GM21515 (cell line): ENCODE results near the gene HS6ST1.

Experiments
- ATAC-seq: cut with Tn5 transposase; IDR thresholded peaks from one replicate; pipeline ENCODE4 v1.9.1; 2021; ENCODE audit not compliant: unreplicated experiment

Gene HS6ST1

GRCh38 chr2:128284037-128284441 lies 34.6 kb downstream of the HS6ST1 start:
- no peak for ATAC-seq

DNA sequence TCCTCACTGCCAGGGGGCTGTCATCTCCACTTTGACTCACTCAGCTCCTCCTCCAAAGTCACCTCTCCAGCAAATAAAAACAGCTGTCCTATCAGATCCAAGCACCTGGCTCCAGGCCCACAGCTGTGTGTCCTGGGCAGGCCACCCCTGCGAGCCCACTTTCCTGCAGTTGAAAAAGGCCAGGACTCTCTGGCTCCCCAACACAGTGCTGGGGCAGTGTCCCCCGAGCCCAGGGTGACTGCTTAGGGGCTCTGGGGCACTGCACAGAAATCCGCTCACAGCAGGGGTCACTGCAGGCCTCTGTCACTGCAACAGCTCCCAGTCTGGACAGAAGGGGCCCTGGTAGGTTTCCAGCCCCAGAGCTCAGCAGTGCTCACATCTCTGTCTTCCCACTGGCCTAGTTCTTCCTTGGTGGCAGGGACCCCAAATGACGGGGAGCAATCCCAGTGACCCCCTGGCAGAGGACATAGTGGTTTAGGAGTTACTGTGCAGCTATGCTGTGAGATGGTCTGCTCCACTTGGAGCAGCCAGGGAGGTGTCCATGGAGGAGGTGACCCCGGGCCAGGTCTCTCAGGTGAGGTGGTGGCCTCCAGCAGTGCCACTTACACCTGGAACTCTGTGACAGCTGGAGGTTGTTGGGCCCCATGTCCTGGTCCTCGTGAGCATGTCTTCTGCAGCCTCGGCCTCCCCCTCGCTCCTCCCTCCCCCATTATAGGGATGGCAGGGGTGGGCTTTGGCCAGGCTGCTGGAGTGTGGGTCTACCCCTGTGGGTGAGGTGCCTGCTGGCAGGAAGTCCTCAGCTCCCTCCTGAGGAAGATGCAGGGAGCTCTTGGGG lies 35.5 kb downstream of the HS6ST1 start:
- ATAC-seq = no peak

DNA sequence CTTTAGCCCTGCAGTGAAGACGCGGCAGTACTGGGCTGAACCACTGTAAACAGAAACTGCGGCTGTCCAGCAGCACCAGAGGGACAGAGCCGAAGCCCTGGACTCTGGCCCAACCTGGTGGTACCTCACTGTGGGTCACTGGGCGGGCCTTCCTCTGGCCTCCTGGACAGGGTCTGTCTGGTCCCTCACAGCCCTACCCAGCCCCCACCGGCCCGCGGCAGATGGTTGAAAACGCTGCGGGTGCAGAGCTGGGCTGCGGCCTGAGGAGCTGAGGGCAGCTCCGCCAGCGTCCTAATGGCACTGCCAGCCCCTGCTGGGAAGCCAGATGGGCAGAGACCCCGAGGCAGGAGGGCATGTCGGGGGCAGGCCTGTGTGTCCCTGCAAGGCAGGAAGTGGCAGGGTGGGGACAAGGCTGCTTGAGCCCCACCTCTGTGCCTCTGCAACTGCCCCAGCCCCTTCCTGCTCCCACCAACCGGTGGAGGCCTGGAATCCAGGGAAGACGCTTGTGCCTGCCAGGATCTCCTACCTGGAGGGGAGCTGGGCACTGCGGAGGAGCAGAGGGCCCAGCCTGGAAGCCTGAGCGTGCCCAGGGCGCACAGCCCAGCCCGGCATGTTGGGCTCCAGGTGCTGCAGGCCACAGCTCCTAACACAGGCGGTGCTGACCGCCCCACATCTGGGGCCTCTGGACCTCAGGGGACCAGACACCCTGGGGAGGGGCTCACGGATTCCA lies 36.3 kb downstream of the HS6ST1 start:
- no peak for ATAC-seq

DNA sequence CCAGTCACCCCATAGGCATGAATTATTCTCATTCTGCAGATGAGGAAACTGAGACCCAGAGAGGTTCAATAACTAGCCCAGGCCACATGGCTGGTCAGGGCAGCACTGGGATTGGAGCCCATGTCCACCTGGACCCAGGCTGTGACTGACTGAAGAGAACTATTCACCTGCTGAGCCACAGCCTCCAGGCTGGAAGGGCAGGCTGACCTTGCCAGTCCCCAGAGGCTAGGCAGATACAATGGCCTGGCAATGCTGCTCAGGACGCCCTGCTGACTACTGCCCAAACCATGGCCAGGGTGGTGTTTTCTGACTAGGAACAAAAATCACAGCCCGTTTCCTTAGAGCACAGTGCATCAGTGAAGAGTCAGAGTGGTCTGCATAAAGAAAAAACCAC lies 36.8 kb downstream of the HS6ST1 start:
- ATAC-seq = no peak

DNA sequence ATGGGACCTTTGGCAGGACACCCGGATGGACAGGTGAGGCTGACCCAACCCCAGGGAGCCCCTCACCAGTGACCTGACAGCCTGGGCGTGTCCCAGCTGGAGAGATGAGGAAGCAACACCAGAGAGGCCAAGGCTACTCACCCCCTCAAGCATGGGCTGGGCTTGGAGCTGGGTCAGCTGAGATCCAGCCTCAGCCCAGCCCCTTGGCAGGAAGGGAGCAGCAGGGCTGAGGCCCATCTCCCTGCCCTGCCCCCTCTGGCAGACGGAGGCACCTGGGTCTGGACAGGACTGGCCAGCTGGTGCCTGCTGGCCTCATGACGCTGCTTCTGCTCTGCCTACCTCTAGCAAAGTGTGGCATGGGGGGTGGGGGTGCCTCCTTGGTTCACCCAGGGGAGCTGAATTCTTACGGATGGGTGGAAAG lies 37.8 kb downstream of the HS6ST1 start:
- no peak for ATAC-seq

DNA sequence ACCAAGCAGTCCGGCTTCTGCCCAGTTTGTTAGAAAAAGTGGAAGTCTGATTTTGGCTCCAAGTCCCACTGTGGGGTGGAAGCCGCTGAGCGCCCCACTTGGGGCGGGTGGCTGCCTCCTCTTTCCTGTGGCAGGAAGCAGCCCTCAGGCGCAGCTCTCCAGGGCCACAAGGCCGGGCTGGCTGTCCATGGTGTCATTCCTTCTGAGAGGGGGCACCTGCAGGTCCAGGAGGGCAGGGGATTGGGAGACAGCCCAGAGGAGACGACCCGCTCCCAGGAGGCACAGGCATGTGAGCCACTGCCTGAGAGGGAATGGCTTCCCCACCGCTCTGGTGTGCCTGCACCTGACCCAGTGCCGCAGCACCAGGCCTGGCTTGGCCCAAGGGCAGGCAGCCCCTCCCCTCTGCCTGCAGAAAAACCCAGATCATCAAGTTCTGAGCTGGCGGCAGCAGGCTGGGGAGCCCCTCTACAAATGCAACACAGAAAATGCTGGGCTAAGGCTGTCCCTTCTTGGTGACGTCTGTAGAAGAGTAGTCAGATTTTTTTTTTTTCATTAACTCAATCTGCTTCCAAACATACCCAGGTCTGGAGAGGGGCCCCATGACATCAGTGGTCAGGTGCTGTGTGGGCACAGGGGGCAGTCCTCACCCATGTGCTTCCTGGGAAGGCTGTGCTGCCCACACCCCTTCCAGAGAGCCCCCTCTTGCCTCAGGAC lies 38.4 kb downstream of the HS6ST1 start:
- ATAC-seq = no peak

DNA sequence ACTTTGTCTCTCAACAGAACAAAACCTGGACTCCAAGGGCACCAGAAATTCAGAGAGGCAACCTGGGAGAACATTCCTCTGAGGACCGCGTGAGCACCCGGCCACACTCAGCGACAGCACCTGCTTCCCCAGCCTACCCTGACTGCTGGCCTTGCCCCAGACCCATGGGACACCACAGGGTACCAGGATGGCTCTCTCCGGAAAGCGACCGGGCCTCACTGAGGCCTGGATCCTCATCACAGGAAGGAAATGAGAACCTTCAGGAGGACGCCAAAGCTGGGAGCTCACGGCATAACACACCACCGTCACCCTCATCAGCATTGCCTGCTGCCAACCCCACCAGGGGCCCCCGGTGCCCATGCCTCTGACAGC lies 38.9 kb downstream of the HS6ST1 start:
- no peak for ATAC-seq

DNA sequence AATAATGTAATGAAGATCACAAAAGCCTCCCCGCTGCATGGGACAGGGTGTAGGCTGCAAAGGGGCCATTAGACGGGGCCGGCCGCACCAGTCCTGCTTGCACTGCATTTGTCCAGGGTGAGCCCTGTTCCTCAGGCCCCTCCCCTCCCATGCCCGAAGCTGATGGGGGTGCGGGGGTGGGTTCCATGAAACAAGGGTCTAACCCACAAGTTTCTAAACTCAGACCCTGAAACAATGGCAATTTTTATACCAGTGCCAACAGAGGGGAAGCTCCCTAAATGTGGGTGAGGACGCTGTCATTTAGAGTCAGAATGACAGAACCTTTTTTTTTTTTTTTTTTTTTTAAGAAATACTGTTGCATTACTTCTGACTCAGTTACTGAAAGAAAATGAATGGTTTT lies 39.7 kb downstream of the HS6ST1 start:
- ATAC-seq = no peak

- ATAC-seq = no peak
Measured at GRCh38 chr2:128277961-128278681, 40.5 kb downstream of the HS6ST1 start.

DNA sequence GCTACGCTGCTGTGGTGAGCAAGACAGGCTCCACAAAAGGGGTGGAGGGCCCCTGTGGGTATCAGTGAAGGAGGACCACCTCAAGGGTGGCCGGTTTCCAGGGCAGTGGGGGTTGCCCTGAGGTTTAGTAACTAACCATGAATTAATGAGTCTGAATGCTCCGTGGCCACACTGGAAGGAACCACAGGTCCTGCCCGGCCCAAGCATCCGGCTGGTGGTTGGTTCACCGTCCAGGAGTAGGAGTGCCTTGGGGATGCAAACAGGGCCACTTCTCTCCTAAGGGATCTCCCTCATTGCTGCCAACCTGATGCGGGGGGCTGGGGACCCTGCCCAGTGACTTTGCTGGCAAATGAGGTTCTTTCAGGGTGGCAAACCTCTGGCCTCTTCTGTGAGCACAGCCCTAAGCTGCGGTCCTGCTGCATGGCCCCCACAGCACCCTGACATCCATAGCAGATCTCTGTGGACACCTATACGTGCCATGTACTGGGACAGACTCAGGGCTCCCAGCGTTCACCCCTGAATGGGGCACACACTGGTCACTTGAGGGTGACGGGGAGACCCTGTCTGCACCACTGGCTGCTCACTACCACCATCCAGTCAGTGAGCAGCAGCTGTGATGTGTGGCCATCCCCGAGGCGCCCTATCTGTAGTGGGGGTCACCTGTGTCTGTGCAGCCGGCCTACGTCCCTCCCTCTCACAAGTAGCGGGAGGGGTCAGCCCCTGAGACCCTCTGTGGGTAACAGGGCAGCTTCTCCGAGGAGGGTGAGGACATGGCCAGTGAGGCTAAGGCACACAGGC lies 41.6 kb downstream of the HS6ST1 start:
- ATAC-seq = no peak

DNA sequence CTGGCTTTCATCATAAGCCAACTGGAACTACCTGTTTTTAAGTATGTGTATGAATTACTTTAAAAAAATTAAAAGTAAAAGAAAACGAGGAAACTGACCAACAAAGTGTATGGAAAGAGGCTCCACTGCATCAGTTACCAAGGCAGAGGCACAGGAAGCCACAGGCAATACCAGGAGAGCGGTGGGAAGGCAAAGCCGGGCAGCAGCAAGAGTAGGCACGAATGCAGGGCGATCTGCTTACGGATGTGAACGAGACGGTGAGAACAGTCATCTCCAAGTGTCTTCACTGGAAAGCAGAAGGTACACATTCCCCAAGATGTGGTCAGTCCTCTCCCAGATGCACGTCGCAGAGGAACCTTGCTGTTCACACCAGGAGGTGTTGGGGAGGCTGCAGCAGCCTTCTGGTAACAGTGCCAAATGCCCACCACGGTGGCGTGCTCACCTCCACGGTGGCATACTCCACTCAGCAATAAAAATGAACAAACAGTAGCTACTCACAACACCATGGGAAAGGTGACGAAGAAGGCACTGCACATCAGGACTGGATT lies 43.1 kb downstream of the HS6ST1 start:
- no peak for ATAC-seq

- no peak for ATAC-seq
Measured at GRCh38 chr2:128274218-128274617, 44.5 kb downstream of the HS6ST1 start.

DNA sequence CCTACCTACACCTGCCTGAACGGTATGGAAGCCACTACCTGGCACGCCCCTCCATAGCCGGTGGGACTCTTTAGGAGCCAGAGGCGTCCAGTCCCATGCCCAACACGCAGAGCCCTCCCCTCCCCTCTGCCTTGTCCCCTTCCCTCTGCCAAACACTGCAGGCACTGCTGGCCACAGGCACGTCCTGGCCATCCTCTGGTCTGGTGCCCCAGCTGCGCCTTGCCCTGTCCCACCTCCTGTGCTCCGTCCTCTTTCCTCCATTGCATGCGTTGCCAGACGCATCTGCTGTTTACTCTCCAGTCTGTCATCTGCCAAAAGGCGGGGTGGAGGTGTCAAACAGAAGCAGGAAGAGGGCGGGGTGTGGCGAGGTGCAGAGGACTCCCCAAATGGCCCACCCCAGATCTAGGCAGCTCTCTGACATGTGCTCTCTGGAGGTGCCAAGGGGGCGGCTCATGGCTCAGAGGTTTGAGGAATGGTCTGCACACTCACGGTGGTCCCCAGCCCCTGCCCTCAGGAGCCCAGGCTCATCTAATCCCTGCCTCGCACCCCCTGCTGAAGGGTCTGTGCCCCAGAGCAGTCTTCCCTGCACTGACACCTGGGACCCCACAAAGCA lies 45.1 kb downstream of the HS6ST1 start:
- no peak for ATAC-seq

DNA sequence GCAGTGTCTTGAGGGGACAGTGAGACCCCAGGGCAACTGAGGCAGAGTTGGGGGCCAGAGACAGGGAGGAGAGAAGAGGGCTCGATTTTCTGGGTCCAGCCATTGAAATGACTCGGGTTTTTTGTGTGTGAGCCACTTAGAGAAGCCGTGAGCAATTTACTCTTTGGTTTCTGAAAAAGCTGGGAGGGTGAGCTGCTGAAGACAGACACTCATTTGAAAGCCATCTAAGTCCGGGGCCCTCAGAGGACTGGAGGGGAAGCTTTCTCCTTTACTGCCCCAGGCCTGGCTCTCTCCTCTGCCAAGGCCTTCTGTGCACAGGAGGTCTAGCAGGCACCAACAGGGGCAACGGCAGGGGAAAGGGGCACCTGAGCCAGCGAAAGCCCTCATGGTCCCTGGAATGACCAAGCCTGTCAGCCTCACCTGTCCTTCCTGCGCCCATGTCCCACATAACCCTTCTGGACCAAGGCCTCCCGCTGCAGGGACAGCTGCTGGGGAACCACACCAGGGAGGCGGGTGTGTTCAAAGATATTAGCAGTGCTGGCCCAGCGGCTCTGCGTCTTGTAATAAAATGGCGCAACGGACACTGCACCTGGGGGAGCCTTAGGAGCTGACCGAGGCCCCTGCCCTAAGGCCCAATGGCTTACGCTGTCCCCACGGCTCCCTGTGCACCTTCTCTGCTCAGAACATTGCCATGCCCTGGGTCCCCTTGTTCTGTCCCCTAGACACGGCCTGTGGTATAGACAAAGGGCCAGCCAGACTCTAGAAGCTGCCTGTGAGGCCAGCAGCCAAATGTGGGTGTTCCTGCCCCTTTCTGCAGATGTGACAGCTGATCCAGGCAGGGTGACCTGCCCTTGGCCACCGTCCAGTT lies 45.8 kb downstream of the HS6ST1 start:
- ATAC-seq = no peak

DNA sequence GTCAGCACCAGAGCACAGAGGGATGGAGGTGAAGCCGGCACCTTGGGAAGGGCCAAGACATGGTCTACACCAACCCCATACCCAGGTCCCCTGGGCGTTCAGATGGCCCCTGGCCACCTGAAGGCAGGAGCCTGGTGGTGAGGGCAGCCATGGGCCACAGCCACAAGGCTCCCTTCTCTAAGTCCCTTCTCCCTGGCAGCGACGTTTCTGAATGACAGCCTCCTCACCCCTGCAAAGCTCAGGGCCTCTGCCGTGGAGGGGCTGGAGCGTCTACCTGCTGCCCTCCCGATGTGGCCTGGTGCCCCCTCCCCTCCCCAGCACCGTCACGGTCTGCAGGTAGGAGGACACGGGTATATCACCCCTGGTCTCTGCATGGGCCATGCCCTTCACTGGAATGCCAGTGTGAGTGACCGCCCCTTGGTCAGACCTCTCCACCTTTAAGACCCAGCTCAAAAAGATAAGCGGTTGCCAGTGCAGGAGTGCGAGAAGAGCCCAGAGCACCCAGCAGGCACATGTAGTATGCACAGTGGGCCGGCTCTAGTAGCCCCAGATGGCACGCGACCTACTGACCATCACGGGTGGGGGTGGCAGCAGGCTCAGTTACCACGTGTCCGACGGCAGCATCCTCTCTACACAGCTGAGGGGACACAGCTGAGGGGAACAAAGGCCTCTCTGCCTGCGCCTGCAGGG lies 46.6 kb downstream of the HS6ST1 start:
- ATAC-seq = no peak

GRCh38 chr2:128271597-128271910 lies 47.1 kb downstream of the HS6ST1 start:
- ATAC-seq = no peak

DNA sequence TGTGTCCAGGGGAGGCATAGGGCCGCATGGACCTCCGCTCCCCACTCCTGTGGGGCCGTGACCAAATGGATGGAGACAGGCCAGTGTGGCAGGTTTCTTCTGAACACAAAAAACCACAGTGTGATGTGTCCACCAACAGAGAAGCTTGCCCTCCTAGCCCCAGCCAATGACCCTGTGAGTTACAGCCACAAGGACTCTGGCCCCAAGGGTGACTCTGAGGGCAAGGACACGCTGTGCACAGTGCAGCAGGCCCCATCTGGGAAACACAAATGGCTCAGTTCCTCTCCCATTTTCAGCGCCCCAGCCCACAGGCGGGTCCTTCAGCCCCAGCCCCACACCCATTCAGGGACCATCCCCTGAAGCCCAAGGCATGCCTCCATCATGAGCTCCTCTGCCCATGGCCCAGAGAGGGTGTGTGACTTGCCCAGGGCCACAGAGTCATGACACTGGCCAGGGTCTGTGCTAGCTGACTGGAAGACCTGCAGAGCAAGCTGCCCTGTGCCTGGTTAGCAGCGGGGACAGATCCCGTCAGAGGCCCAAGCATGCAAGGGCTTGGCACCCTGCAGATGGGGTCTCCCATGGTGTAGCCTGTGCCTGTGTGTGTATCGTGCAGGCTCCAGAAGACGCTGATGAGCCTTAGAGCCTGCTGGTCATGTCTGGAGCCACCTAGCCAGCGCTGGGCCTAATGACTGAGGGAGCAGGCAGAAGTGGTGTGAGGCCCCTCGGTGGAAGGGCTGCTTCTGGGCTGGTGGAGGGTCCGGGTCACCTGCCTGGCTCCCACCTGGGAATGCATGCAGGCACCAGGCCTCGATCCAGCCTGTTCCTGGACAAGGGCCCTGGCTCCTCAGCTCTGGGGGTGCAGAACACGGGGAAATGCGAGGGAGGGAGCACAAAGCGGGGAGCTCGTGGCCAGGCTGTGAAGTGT lies 47.7 kb downstream of the HS6ST1 start:
- ATAC-seq = no peak
